NCI-H345 (cell line): ENCODE results near the gene UMODL1.

ENCODE experiments used
- DNase-seq: peaks from one replicate; lab custom pipeline; 2025; lab: John Stamatoyannopoulos, UW

The UMODL1 gene

GRCh38 chr21:42135386-42136052 lies 64.4 kb downstream of the UMODL1 start:
- peak; percentile 84 for DNase-seq

- no peak for DNase-seq
Measured at GRCh38 chr21:42137191-42137904, 66.2 kb downstream of the UMODL1 start.

- no peak for DNase-seq
Measured at GRCh38 chr21:42140196-42140934, 69.2 kb downstream of the UMODL1 start.

GRCh38 chr21:42141643-42142042 lies 70.5 kb downstream of the UMODL1 start:
- no peak for DNase-seq

- no peak for DNase-seq
Measured at GRCh38 chr21:42142141-42142540, 71.0 kb downstream of the UMODL1 start.

GRCh38 chr21:42142627-42143026 lies 71.5 kb downstream of the UMODL1 start:
- DNase-seq = no peak

GRCh38 chr21:42143111-42143510 lies 72.0 kb downstream of the UMODL1 start:
- no peak for DNase-seq

- no peak for DNase-seq
Measured at GRCh38 chr21:42144221-42144620, 73.1 kb downstream of the UMODL1 start.

GRCh38 chr21:42144679-42145568 lies 73.8 kb downstream of the UMODL1 start:
- no peak for DNase-seq

- DNase-seq = peak; percentile 75
Measured at GRCh38 chr21:42145569-42146272, 74.6 kb downstream of the UMODL1 start.

GRCh38 chr21:42146273-42146805 lies 75.2 kb downstream of the UMODL1 start:
- no peak for DNase-seq

- no peak for DNase-seq
Measured at GRCh38 chr21:42146821-42147220, 75.7 kb downstream of the UMODL1 start.

- no peak for DNase-seq
Measured at GRCh38 chr21:42147386-42148020, 76.4 kb downstream of the UMODL1 start.

- peak; percentile 27 for DNase-seq
Measured at GRCh38 chr21:42148097-42148496, 77.0 kb downstream of the UMODL1 start.

GRCh38 chr21:42148584-42148983 lies 77.5 kb downstream of the UMODL1 start:
- DNase-seq = no peak

- DNase-seq = no peak
Measured at GRCh38 chr21:42149656-42150473, 78.7 kb downstream of the UMODL1 start.

- DNase-seq = no peak
Measured at GRCh38 chr21:42150474-42151085, 79.5 kb downstream of the UMODL1 start.

- DNase-seq = no peak
Measured at GRCh38 chr21:42151148-42151947, 80.2 kb downstream of the UMODL1 start.

GRCh38 chr21:42151948-42152220 lies 80.8 kb downstream of the UMODL1 start:
- DNase-seq = no peak
